ENCODE data around the gene WWOX. TPM values are rescaled to one million over a fixed set of nuclear protein-coding genes. Genes with fewer than 3 reads are reported as not detected.

The WWOX gene
- total and polyA plus RNA-seq, 2 donors (not counting 3 experiments of a cell fraction or from before 2014, with no cell fraction given), result 6.2 to 12.5 TPM

DNA sequence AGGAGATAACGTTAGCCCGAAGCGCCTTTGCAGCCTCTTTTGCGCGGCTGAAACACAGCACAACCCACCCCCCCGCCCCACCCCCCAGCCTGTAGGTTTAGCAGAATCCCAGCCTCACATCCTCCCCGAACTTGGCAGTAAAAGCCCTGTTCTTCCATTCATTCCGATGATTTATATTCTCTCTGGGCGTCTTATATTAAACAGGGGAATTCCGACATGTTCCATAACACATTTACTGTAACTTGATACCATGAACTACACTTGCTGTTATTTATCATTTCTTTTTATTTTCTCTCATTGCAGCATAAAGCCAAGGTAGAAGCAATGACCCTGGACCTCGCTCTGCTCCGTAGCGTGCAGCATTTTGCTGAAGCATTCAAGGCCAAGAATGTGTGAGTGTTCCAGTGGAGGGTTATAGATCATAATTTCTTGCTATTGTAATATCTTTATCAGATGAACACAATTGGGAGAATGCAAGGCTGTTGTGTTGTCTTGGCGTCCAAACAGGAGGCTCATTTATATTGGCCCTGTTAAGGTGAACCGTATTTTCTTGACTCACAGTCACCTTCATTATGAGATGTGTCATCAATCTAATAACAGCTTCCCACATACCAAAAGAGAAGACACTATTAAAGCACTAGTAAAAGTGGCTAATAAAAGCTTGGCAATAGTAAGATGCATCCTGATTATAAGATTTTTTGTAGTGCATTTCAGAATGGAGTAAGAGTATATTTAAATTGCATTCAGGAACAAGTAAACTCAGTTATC lies 287.3 kb downstream of the WWOX start:
- no TSS peak for BruUV-seq (replicated peaks)
- intact Hi-C loops (cut with micrococcal nuclease), result no loop called here
- Histone ChIP-seq H4K20me1 (replicated peaks; ENCODE audit: control insufficient read depth, extremely low read depth, insufficient read depth, low read length) (no peaks in the 10 kb centered on the region), H3K27ac (ENCODE audit: insufficient read depth, low read depth, low read length) (no peak overlapping the region), H2AFZ (ENCODE audit: low read depth, low read length) (no peak overlapping the region), H3K4me2 (ENCODE audit: insufficient read depth, low read length) (no peak overlapping the region), H3K4me1 (ENCODE audit: control insufficient read depth, extremely low read depth, insufficient read depth, low read length) (no peaks in the 10 kb centered on the region), H3K4me3 (replicated peaks in 1 of 3; ENCODE audit: insufficient read depth in 1 of 3, low read depth in 1 of 3, low read length in 3 of 3) (no peak overlapping the region), H3K9me3 (replicated peaks; ENCODE audit: control insufficient read depth, insufficient read depth, low read length) (peaks cover 2% of the 10 kb centered on the region), H3K9ac (replicated peaks; ENCODE audit: extremely low read depth, insufficient read depth, low read length) (no peak overlapping the region), H3K27me3 (ENCODE audit: control insufficient read depth in 2 of 2, insufficient read depth in 2 of 2, low read length in 2 of 2) (no peaks in the 10 kb centered on the region), H3K9me1 (replicated peaks; ENCODE audit: control insufficient read depth, extremely low read depth, insufficient read depth, low read length) (no peaks in the 10 kb centered on the region), H3K79me2 (ENCODE audit: control insufficient read depth, insufficient read depth, low read length) (no peaks in the 10 kb centered on the region), H3K36me3 (ENCODE audit: control insufficient read depth in 2 of 2, extremely low read depth in 1 of 2, insufficient read depth in 2 of 2, low read length in 2 of 2) (no peaks in the 10 kb centered on the region)
- DNase-seq (ENCODE audit: low read depth, low spot score) (no peak), FAIRE-seq (no peak)
- ChIA-PET POLR2A (no interaction called here), CTCF (no interaction called here)
- dilution Hi-C loops (cut with MboI; ENCODE audit: extremely low pct_ligation_motif_present, low sequenced_read_pairs), result no loop called here
- TF ChIP-seq POLR2A (IDR thresholded peaks at IDR 0.05; ENCODE audit: low read depth, low read length) (no peak), EZH2 (IDR thresholded peaks at IDR 0.05; ENCODE audit: borderline replicate concordance, low read depth, low read length, severe bottlenecking) (no peak), FOS (IDR thresholded peaks at IDR 0.05; ENCODE audit: borderline replicate concordance, insufficient read depth, low read length) (no peak), JUN (IDR thresholded peaks at IDR 0.05; ENCODE audit: borderline replicate concordance, insufficient read depth, insufficient read length, low read depth) (no peak), POLR2AphosphoS5 (IDR thresholded peaks at IDR 0.05; ENCODE audit: insufficient read depth, low read depth, low read length) (no peak), MYC (IDR thresholded peaks at IDR 0.05; ENCODE audit: low read depth, low read length) (no peak)
- TF ChIP-seq, protein P1, sequence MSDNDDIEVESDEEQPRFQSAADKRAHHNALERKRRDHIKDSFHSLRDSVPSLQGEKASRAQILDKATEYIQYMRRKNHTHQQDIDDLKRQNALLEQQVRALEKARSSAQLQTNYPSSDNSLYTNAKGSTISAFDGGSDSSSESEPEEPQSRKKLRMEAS (IDR thresholded peaks at IDR 0.05; ENCODE audit: insufficient read depth, insufficient read length), result no peak
- TF ChIP-seq, protein P2, sequence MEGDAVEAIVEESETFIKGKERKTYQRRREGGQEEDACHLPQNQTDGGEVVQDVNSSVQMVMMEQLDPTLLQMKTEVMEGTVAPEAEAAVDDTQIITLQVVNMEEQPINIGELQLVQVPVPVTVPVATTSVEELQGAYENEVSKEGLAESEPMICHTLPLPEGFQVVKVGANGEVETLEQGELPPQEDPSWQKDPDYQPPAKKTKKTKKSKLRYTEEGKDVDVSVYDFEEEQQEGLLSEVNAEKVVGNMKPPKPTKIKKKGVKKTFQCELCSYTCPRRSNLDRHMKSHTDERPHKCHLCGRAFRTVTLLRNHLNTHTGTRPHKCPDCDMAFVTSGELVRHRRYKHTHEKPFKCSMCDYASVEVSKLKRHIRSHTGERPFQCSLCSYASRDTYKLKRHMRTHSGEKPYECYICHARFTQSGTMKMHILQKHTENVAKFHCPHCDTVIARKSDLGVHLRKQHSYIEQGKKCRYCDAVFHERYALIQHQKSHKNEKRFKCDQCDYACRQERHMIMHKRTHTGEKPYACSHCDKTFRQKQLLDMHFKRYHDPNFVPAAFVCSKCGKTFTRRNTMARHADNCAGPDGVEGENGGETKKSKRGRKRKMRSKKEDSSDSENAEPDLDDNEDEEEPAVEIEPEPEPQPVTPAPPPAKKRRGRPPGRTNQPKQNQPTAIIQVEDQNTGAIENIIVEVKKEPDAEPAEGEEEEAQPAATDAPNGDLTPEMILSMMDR (IDR thresholded peaks at IDR 0.05; ENCODE audit: extremely low read depth in 1 of 2, insufficient read depth in 1 of 2, low read depth in 1 of 2, low read length in 2 of 2), result no peak
